ENCODE results near the gene SCN5A. TPM values are rescaled to one million over a fixed set of nuclear protein-coding genes. Genes with fewer than 3 reads are reported as not detected.

Gene SCN5A
- total and polyA plus RNA-seq, 2 of the 13 experiments (the other 11 are each of a cell fraction or from before 2014, with no cell fraction given): 0.22 TPM; not detected in 1

DNA sequence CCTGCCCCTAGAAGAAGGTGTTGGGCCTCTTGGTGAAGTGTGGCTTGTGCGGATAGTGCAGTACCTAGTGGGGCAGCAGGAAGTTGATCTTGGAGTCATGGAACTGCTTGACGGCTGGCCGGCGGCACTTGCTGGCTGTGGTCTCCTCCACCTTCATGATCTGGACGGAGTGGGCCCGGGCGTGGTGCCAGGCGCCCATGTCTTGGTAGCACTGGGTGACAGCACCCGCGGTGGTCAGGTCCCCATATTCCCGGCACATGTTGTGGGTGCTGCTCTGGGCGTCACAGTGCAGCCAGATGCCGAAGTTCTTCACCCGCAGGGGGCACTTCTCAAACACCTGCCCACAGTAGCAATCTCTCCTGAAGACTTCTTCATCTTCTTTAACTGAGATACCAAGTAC, 122.7 kb downstream of the SCN5A start (continued):
- TF ChIP-seq, protein P1, sequence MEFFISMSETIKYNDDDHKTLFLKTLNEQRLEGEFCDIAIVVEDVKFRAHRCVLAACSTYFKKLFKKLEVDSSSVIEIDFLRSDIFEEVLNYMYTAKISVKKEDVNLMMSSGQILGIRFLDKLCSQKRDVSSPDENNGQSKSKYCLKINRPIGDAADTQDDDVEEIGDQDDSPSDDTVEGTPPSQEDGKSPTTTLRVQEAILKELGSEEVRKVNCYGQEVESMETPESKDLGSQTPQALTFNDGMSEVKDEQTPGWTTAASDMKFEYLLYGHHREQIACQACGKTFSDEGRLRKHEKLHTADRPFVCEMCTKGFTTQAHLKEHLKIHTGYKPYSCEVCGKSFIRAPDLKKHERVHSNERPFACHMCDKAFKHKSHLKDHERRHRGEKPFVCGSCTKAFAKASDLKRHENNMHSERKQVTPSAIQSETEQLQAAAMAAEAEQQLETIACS (CRISPR knock-in tag; IDR thresholded peaks at IDR 0.05): no peak
- TF ChIP-seq KDM5B (CRISPR knock-in tag; IDR thresholded peaks at IDR 0.05; ENCODE audit: borderline replicate concordance): no peak
- TF ChIP-seq KLF12 (CRISPR knock-in tag; IDR thresholded peaks at IDR 0.05; ENCODE audit: borderline replicate concordance): no peak
- TF ChIP-seq NFYC (CRISPR knock-in tag; IDR thresholded peaks at IDR 0.05): no peak
- TF ChIP-seq CHD4 (IDR thresholded peaks at IDR 0.05; ENCODE audit: borderline replicate concordance, low read length): no peak
- TF ChIP-seq ZNF572 (CRISPR knock-in tag; IDR thresholded peaks at IDR 0.05): no peak
- TF ChIP-seq NFRKB (IDR thresholded peaks at IDR 0.05): no peak

DNA sequence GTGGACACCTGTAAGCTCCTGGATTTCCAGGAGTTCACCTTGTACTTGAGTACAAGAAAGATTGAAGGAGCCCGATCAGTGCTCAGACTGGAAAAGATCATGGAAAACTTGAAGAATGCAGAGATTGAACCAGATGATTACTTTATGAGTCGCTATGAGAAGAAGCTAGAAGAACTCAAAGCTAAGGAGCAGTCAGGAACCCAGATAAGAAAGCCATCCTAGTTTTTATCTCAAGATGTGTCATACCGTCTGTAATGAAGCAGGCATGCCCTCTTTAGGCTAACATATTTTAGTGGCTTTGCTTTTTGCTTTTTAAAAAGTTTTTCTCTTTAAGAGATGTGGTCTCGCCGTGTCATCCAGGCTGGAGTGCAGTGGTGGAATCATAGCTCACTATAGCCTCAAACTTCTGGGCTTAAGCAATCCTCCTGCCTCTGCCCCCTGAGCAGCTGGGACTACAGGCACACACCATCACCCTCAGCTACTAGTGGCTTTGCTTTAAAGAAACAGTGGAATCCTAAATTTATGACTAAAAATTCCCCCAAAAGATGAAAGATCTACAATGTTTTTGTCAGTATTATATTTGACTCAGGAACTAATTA, 125.2 kb downstream of the SCN5A start:
- WGBS (ENCODE audit: low lambda C conversion rate): 93% methylated on average over 5 of the region's 5 CpGs
- FAIRE-seq: no peak

More for the DNA sequence above, 125.2 kb downstream of the SCN5A start:
- no peaks in the 10 kb centered on the region for H3K4me1 ChIP-seq (ENCODE audit: insufficient read depth, low read length)
- no peaks in the 10 kb centered on the region for H3K9me3 ChIP-seq (ENCODE audit: low read length)
- no peaks in the 10 kb centered on the region for H4K20me1 ChIP-seq (ENCODE audit: insufficient read depth, low read length)
- POLR2A ChIA-PET: no interaction called here
- no peak overlapping the region for H3K9ac ChIP-seq (ENCODE audit: insufficient read depth, low read depth, low read length)
- TF ChIP-seq, protein P2, sequence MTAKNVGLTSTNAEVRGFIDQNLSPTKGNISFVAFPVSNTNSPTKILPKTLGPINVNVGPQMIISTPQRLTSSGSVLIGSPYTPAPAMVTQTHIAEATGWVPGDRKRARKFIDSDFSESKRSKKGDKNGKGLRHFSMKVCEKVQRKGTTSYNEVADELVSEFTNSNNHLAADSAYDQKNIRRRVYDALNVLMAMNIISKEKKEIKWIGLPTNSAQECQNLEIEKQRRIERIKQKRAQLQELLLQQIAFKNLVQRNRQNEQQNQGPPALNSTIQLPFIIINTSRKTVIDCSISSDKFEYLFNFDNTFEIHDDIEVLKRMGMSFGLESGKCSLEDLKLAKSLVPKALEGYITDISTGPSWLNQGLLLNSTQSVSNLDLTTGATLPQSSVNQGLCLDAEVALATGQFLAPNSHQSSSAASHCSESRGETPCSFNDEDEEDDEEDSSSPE (CRISPR knock-in tag; IDR thresholded peaks at IDR 0.05): no peak
- TF ChIP-seq GABPB1 (CRISPR knock-in tag; IDR thresholded peaks at IDR 0.05) (no peak), ZNF7 (CRISPR knock-in tag; IDR thresholded peaks at IDR 0.05) (no peak), ZNF510 (CRISPR knock-in tag; IDR thresholded peaks at IDR 0.05; ENCODE audit: low read depth) (no peak)
- TF ChIP-seq, protein P3, sequence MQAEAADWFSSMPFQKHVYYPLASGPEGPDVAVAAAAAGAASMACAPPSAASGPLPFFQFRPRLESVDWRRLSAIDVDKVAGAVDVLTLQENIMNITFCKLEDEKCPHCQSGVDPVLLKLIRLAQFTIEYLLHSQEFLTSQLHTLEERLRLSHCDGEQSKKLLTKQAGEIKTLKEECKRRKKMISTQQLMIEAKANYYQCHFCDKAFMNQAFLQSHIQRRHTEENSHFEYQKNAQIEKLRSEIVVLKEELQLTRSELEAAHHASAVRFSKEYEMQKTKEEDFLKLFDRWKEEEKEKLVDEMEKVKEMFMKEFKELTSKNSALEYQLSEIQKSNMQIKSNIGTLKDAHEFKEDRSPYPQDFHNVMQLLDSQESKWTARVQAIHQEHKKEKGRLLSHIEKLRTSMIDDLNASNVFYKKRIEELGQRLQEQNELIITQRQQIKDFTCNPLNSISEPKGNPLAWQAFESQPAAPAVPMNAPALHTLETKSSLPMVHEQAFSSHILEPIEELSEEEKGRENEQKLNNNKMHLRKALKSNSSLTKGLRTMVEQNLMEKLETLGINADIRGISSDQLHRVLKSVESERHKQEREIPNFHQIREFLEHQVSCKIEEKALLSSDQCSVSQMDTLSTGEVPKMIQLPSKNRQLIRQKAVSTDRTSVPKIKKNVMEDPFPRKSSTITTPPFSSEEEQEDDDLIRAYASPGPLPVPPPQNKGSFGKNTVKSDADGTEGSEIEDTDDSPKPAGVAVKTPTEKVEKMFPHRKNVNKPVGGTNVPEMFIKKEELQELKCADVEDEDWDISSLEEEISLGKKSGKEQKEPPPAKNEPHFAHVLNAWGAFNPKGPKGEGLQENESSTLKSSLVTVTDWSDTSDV (CRISPR knock-in tag; IDR thresholded peaks at IDR 0.05): no peak
- CTCF ChIA-PET (ENCODE audit: low intra/inter-chr PET ratio, low total read pairs): no interaction called here
- no peaks in the 10 kb centered on the region for H3K27me3 ChIP-seq (ENCODE audit: control insufficient read depth in 1 of 2, insufficient read depth in 2 of 2, low read length in 2 of 2)
- H2AFZ ChIP-seq (ENCODE audit: low read length): no peak overlapping the region
- no peak for ATAC-seq
- intact Hi-C loops (cut with micrococcal nuclease; ENCODE audit: unreplicated experiment): no loop called here
- H3K36me3 ChIP-seq (replicated peaks in 1 of 2; ENCODE audit: control insufficient read depth in 1 of 2, insufficient read depth in 2 of 2, low read length in 2 of 2): peaks cover 1 to 16% of the 10 kb centered on the region in 2 experiments; a peak in 3 of 5 replicates
- no peak overlapping the region for H3K4me3 ChIP-seq (replicated peaks in 1 of 3; ENCODE audit: insufficient read depth in 1 of 3, low read depth in 2 of 3, low read length in 3 of 3)
- in situ Hi-C loops (cut with HindIII; ENCODE audit: extremely low pct_ligation_motif_present, low pct_unique_long_range_greater_than_20kb): no loop called here
- no TSS peak for BruUV-seq (replicated peaks)
- DNase-seq (ENCODE audit: low spot score): no peak
- no peak overlapping the region for H3K27ac ChIP-seq (ENCODE audit: extremely low read length, insufficient read depth, low read length)
- no peaks in the 10 kb centered on the region for H3K79me2 ChIP-seq (ENCODE audit: insufficient read depth, low read length)
- no peak overlapping the region for H3K4me2 ChIP-seq (ENCODE audit: low read depth, low read length)
